Sigmoid colon (tissue), 7 donors: ENCODE measurements around the gene AFF2. TPM values are rescaled to one million over a fixed set of nuclear protein-coding genes. Genes with fewer than 3 reads are reported as not detected.

Source experiments
- DNase-seq: peaks from one replicate; pipeline ENCODE4 v3.0.0-alpha.2; 2019
- H3K27ac ChIP-seq, 4 donors: fragments of 200-600 bp; sonication (generic); one replicate each; pipeline ENCODE4 v1.5.1; 2016 to 2019; ENCODE audit warnings: mild to moderate bottlenecking in 1 of 4
- H3K27me3 ChIP-seq, 3 donors: fragments of 200-600 bp; sonication (generic); one replicate each; pipeline ENCODE4 v1.5.1; 2019; ENCODE audit warnings: mild to moderate bottlenecking in 1 of 3
- H3K36me3 ChIP-seq, 4 donors: fragments of 200-600 bp; sonication (generic); one replicate each; pipeline ENCODE4 v1.5.1; 2016 to 2019
- H3K4me1 ChIP-seq, 4 donors: fragments of 200-600 bp; sonication (generic); one replicate each; pipeline ENCODE4 v1.5.1; 2017 to 2019
- H3K4me3 ChIP-seq, 4 donors: fragments of 200-600 bp; sonication (generic); one replicate each; pipeline ENCODE4 v1.5.1; 2017 to 2019; ENCODE audit warnings: mild to moderate bottlenecking in 2 of 4, moderate library complexity in 1 of 4
- H3K9me3 ChIP-seq, 4 donors: fragments of 200-600 bp in 3 of 4; sonication (generic) in 3 of 4; one replicate each; pipeline versions ENCODE4 v1.5.1 to v1.6.1; 2013 to 2019
- CTCF ChIP-seq, 4 experiments: fragments of 450-650 bp in 3 of 4; fragments of 200-600 bp in 1 of 4; IDR thresholded peaks; one replicate each; pipeline ENCODE4 v1.5.1; 2016 to 2019; ENCODE audit warnings: antibody characterized with exemption in 4 of 4, mild to moderate bottlenecking in 3 of 4, moderate library complexity in 2 of 4
- EP300 ChIP-seq, 4 donors: sonication (generic); formaldehyde crosslinking; IDR thresholded peaks; one replicate each; pipeline ENCODE4 v1.6.1; 2017; ENCODE audit warnings: antibody characterized with exemption in 4 of 4
- POLR2A ChIP-seq, 2 donors: fragments of 450-650 bp; IDR thresholded peaks; one replicate each; pipeline ENCODE4 v1.6.1; 2016; ENCODE audit warnings: antibody characterized with exemption in 2 of 2, mild to moderate bottlenecking in 2 of 2, moderate library complexity in 2 of 2
- POLR2AphosphoS5 ChIP-seq, 4 donors: sonication (generic); formaldehyde crosslinking; IDR thresholded peaks; one replicate each; pipeline ENCODE4 v1.6.1; 2017; ENCODE audit warnings: antibody characterized with exemption in 4 of 4
- WGBS, 2 donors: extraction: QIAGEN DNeasy Blood & Tissue Kit; methylation state at CpG; one replicate each; pipeline ENCODE4 v1.1.7; 2013; 5-methylcytosine and 5-hydroxymethylcytosine counted together
- intact Hi-C: fragments of 100-400 bp; cut with DNase I; formaldehyde crosslinking; loops from one replicate; pipeline ENCODE4 v1.15.1; 2023
- polyA plus RNA-seq, 3 donors: library from polyadenylated mRNA; stranded (reverse); fragments of 200-250 nt; gene quantifications; one replicate each; pipeline ENCODE4 v1.2.3, GENCODE V29; 2013
- total RNA-seq, 4 donors: library from RNA; depleted of rRNA; stranded (reverse); fragments of >200 nt; gene quantifications; one replicate each; pipeline ENCODE4 v1.1.0, GENCODE V29; 2016
- donor health status: healthy with polysubstance abuse.
- donor health status: Bipolar disorder and iron deficiency.
- donor health status: healthy.

The AFF2 gene
- total and polyA plus RNA-seq, 7 donors = 0.27 to 1.7 (median 1.1) TPM; not detected in 2

GRCh38 chrX:148785256-148785655 is 284.8 kb downstream of the AFF2 start:
- intact Hi-C loops = no loop called here
- no peak for DNase-seq
- no peaks in the 10 kb centered on the region for H3K4me1 ChIP-seq
- no peaks in the 10 kb centered on the region for H3K36me3 ChIP-seq
- WGBS, 2 donors = 70 to 79% methylated on average over 1 of the region's 1 CpG
- TF ChIP-seq EP300 (IDR thresholded peaks at IDR 0.05) (no peak), POLR2AphosphoS5 (IDR thresholded peaks at IDR 0.05) (no peak), POLR2A (IDR thresholded peaks at IDR 0.05) (no peak), CTCF (IDR thresholded peaks at IDR 0.05) (no peak)
- no peak overlapping the region for H3K27ac ChIP-seq
- H3K27me3 ChIP-seq = no peaks in the 10 kb centered on the region
- no peaks in the 10 kb centered on the region for H3K9me3 ChIP-seq
- H3K4me3 ChIP-seq = no peak overlapping the region

GRCh38 chrX:148788449-148788848 is 288.0 kb downstream of the AFF2 start:
- TF ChIP-seq CTCF (IDR thresholded peaks at IDR 0.05) (no peak), POLR2AphosphoS5 (IDR thresholded peaks at IDR 0.05) (no peak), EP300 (IDR thresholded peaks at IDR 0.05) (no peak), POLR2A (IDR thresholded peaks at IDR 0.05) (no peak)
- intact Hi-C loops = no loop called here
- H3K36me3 ChIP-seq = no peaks in the 10 kb centered on the region
- WGBS, 2 donors = 66 to 77% methylated on average over 4 of the region's 4 CpGs
- no peak overlapping the region for H3K27ac ChIP-seq
- no peaks in the 10 kb centered on the region for H3K9me3 ChIP-seq
- no peaks in the 10 kb centered on the region for H3K27me3 ChIP-seq
- H3K4me3 ChIP-seq = no peak overlapping the region
- no peak for DNase-seq
- no peaks in the 10 kb centered on the region for H3K4me1 ChIP-seq

GRCh38 chrX:148794350-148794749 is 293.9 kb downstream of the AFF2 start:
- intact Hi-C loops = no loop called here
- DNase-seq = no peak
- no peaks in the 10 kb centered on the region for H3K27me3 ChIP-seq
- TF ChIP-seq CTCF (IDR thresholded peaks at IDR 0.05) (no peak), EP300 (IDR thresholded peaks at IDR 0.05) (no peak), POLR2A (IDR thresholded peaks at IDR 0.05) (no peak), POLR2AphosphoS5 (IDR thresholded peaks at IDR 0.05) (no peak)
- H3K4me1 ChIP-seq = no peaks in the 10 kb centered on the region
- H3K4me3 ChIP-seq = no peak overlapping the region
- H3K27ac ChIP-seq = no peak overlapping the region
- H3K9me3 ChIP-seq = no peaks in the 10 kb centered on the region
- no peaks in the 10 kb centered on the region for H3K36me3 ChIP-seq

- Histone ChIP-seq H3K36me3 (no peaks in the 10 kb centered on the region), H3K9me3 (no peaks in the 10 kb centered on the region), H3K4me1 (no peaks in the 10 kb centered on the region), H3K27ac (no peak overlapping the region), H3K4me3 (no peak overlapping the region), H3K27me3 (no peaks in the 10 kb centered on the region)
- DNase-seq = no peak
- intact Hi-C loops = no loop called here
- TF ChIP-seq EP300 (IDR thresholded peaks at IDR 0.05) (no peak), POLR2AphosphoS5 (IDR thresholded peaks at IDR 0.05) (no peak), CTCF (IDR thresholded peaks at IDR 0.05) (no peak), POLR2A (IDR thresholded peaks at IDR 0.05) (no peak)
- WGBS, 2 donors = 69 to 77% methylated on average over 8 of the region's 8 CpGs
Measured at GRCh38 chrX:148804579-148805355, 304.4 kb downstream of the AFF2 start.
